MCF 10A (cell line): Measurements from ENCODE around the gene FAM237B. TPM values are rescaled to one million over a fixed set of nuclear protein-coding genes. Genes with fewer than 3 reads are reported as not detected.

ENCODE experiments used
- BruUV-seq: library from RNA; stranded (reverse); fragments of 400-500 nt; replicated peaks from 2 replicates; lab custom pipeline; 2021; lab: Mats Ljungman, UMichigan
- CTCF ChIA-PET: fragments of 300-600 bp; sonication (Branson Sonifier 250); formaldehyde crosslinking; extraction: SDS; loops from one replicate; lab custom pipeline; 2021; ENCODE audit warnings: antibody characterized with exemption, inconsistent platforms; lab: Yijun Ruan, JAX
- POLR2A ChIA-PET: fragments of 300-600, 350-650 bp; sonication (Branson Sonifier 250); formaldehyde crosslinking; extraction: SDS; loops from one replicate; lab custom pipeline; 2020; ENCODE audit warnings: antibody characterized with exemption, inconsistent platforms; lab: Yijun Ruan, JAX
- DNase-seq: peaks from one replicate; pipeline ENCODE4 v3.0.0-alpha.2; 2018; ENCODE audit not compliant: unreplicated experiment
- H3K27ac Mint-ChIP-seq: one replicate; pipeline ENCODE4 v1.8.0; 2022; ENCODE audit warnings: mild to moderate bottlenecking, low read depth, mixed read lengths; ENCODE audit not compliant: unreplicated experiment
- H3K27me3 Mint-ChIP-seq: one replicate; pipeline ENCODE4 v1.8.0; 2022; ENCODE audit warnings: mixed read lengths; ENCODE audit not compliant: insufficient read depth, unreplicated experiment
- H3K36me3 Mint-ChIP-seq: one replicate; pipeline ENCODE4 v1.8.0; 2022; ENCODE audit warnings: mild to moderate bottlenecking, moderate library complexity, mixed read lengths; ENCODE audit not compliant: insufficient read depth, unreplicated experiment
- H3K4me1 Mint-ChIP-seq: one replicate; pipeline ENCODE4 v1.8.0; 2022; ENCODE audit warnings: mixed read lengths; ENCODE audit not compliant: insufficient read depth, unreplicated experiment
- H3K4me3 Mint-ChIP-seq: one replicate; pipeline ENCODE4 v1.8.0; 2022; ENCODE audit warnings: mild to moderate bottlenecking, moderate library complexity, mixed read lengths; ENCODE audit not compliant: unreplicated experiment
- H3K9me3 Mint-ChIP-seq: one replicate; pipeline ENCODE4 v1.8.0; 2022; ENCODE audit warnings: mixed read lengths; ENCODE audit not compliant: unreplicated experiment
- CTCF ChIP-seq: fragments of 200-600 bp; IDR thresholded peaks from one replicate; pipeline ENCODE4 v1.8.0; 2022; ENCODE audit warnings: antibody characterized with exemption, mild to moderate bottlenecking; ENCODE audit not compliant: unreplicated experiment
- intact Hi-C: fragments of 100-400 bp; cut with micrococcal nuclease; formaldehyde crosslinking; loops from 2 replicates; pipeline ENCODE4 v1.14.1; 2022
- total RNA-seq: library from RNA; stranded (reverse); gene quantifications from 2 replicates; pipeline ENCODE4 v1.2.3, GENCODE V29; 2022

FAM237B gene
- total RNA-seq, 1 experiment from 2014 or later = not detected

- ChIA-PET CTCF (interaction anchor here (0.8 to 4.2 kb wide), 2 partner anchors 15 to 114 kb away, joined by 3 to 25 read pairs; no protein-coding TSS in a partner anchor), POLR2A (no interaction called here)
- DNase-seq = no peak
- TF ChIP-seq CTCF = no peak
- Mint-ChIP-seq H3K9me3 (no peaks in the 10 kb centered on the region), H3K27me3 (peaks cover 23% of the 10 kb centered on the region), H3K4me3 (no peak overlapping the region), H3K36me3 (no peaks in the 10 kb centered on the region), H3K4me1 (no peaks in the 10 kb centered on the region), H3K27ac (no peak overlapping the region)
- BruUV-seq = no TSS peak
- intact Hi-C loops = no loop called here
Measured at GRCh38 chr7:90313907-90314306, 7.2 kb downstream of the FAM237B start.

GRCh38 chr7:90312745-90313144, 8.4 kb downstream of the FAM237B start:
- H3K36me3 Mint-ChIP-seq = no peaks in the 10 kb centered on the region

GRCh38 chr7:90311175-90311574, 9.9 kb downstream of the FAM237B start:
- Mint-ChIP-seq H3K4me3 (no peak overlapping the region), H3K27ac (no peak overlapping the region), H3K9me3 (no peaks in the 10 kb centered on the region), H3K4me1 (no peaks in the 10 kb centered on the region), H3K27me3 (no peaks in the 10 kb centered on the region), H3K36me3 (no peaks in the 10 kb centered on the region)
- TF ChIP-seq CTCF = no peak
- intact Hi-C loops = no loop called here
- no peak for DNase-seq
- ChIA-PET CTCF (interaction anchor here (0.7 to 4.2 kb wide), 4 partner anchors 30 to 473 kb away, joined by 3 to 25 read pairs (median 4); partner anchors contain the start of gene GTPBP10), POLR2A (no interaction called here)
- BruUV-seq = no TSS peak

More at GRCh38 chr7:90312745-90313144, 8.4 kb downstream of the FAM237B start:
- Mint-ChIP-seq H3K4me1 (no peaks in the 10 kb centered on the region), H3K27me3 (peaks cover 15% of the 10 kb centered on the region), H3K9me3 (no peaks in the 10 kb centered on the region), H3K27ac (no peak overlapping the region), H3K4me3 (no peak overlapping the region)
- ChIA-PET CTCF (interaction anchor here (0.6 to 4.2 kb wide), 10 partner anchors 10 to 294 kb away, joined by 3 to 25 read pairs (median 3); no protein-coding TSS in a partner anchor), POLR2A (no interaction called here)
- peak; percentile 17 for DNase-seq
- intact Hi-C loops = loop anchor here (1.0 kb wide), 2 partner anchors 100 to 115 kb away; no protein-coding TSS in a partner anchor
- peak; percentile 28 for TF ChIP-seq CTCF
- no TSS peak for BruUV-seq

GRCh38 chr7:90309872-90310271, 11.2 kb downstream of the FAM237B start:
- no peak overlapping the region for H3K4me3 Mint-ChIP-seq
- H3K4me1 Mint-ChIP-seq = no peaks in the 10 kb centered on the region
- TF ChIP-seq CTCF = no peak
- DNase-seq = no peak
- no peak overlapping the region for H3K27ac Mint-ChIP-seq
- ChIA-PET CTCF (interaction anchor here (0.6 to 1.1 kb wide), 4 partner anchors 11 to 142 kb away, joined by 3 to 5 read pairs (median 3); no protein-coding TSS in a partner anchor), POLR2A (no interaction called here)
- intact Hi-C loops = no loop called here
- no peaks in the 10 kb centered on the region for H3K9me3 Mint-ChIP-seq
- BruUV-seq = no TSS peak
- no peaks in the 10 kb centered on the region for H3K36me3 Mint-ChIP-seq
- no peaks in the 10 kb centered on the region for H3K27me3 Mint-ChIP-seq
